Heart right ventricle (tissue), 16 donors: ENCODE measurements around the gene KANSL3. TPM values are rescaled to one million over a fixed set of nuclear protein-coding genes. Genes with fewer than 3 reads are reported as not detected.

ENCODE experiments used
- ATAC-seq, 8 donors: fragments of 200-7000 bp; cut with Tn5 transposase; one replicate each; pipeline ENCODE4 v1.9.1; 2020; ENCODE audit warnings: mild to moderate bottlenecking in 8 of 8, moderate library complexity in 8 of 8, moderate number of reproducible peaks in 1 of 8
- DNase-seq, 2 donors: peaks; one replicate each; pipeline ENCODE4 v3.0.0-alpha.2; 2020
- H3K27ac ChIP-seq, 10 donors: fragments of 200-600 bp; sonication (generic) in 2 of 10; one replicate each; pipeline versions ENCODE4 v1.5.0 to v1.8.0; 2020 to 2022; ENCODE audit warnings: mild to moderate bottlenecking in 3 of 10
- H3K27me3 ChIP-seq, 7 donors: fragments of 200-600 bp; one replicate each; pipeline ENCODE4 v1.8.0; 2021 to 2022; ENCODE audit warnings: mild to moderate bottlenecking in 2 of 7
- H3K36me3 ChIP-seq, 9 donors: fragments of 200-600 bp; sonication (generic) in 1 of 9; one replicate each; pipeline versions ENCODE4 v1.5.0 to v1.8.0; 2020 to 2022; ENCODE audit warnings: mild to moderate bottlenecking in 2 of 9
- H3K4me1 ChIP-seq, 9 donors: fragments of 200-600 bp; sonication (generic) in 1 of 9; one replicate each; pipeline versions ENCODE4 v1.5.0 to v1.8.0; 2020 to 2022; ENCODE audit warnings: mild to moderate bottlenecking in 4 of 9
- H3K4me3 ChIP-seq, 10 donors: fragments of 200-600 bp; sonication (generic) in 2 of 10; one replicate each; pipeline versions ENCODE4 v1.5.0 to v1.8.0; 2020 to 2022; ENCODE audit warnings: mild to moderate bottlenecking in 7 of 10, moderate library complexity in 2 of 10
- H3K9me3 ChIP-seq, 11 donors: fragments of 200-600 bp in 10 of 11; sonication (generic) in 2 of 11; one replicate each; pipeline versions ENCODE4 v1.5.0 to v1.8.0; 2013 to 2022; ENCODE audit warnings: mild to moderate bottlenecking in 2 of 11, control low read depth in 1 of 11, moderate library complexity in 1 of 11
- CTCF ChIP-seq, 9 donors: fragments of 200-600 bp; sonication (generic) in 2 of 9; IDR thresholded peaks; one replicate each; pipeline versions ENCODE4 v1.5.0 to v1.8.0; 2021 to 2022; ENCODE audit warnings: antibody characterized with exemption in 9 of 9, mild to moderate bottlenecking in 5 of 9, moderate library complexity in 1 of 9
- WGBS, 2 donors: extraction: QIAGEN DNeasy Blood & Tissue Kit; methylation state at CpG; one replicate each; pipeline ENCODE4 v1.1.7; 2013; ENCODE audit warnings: inconsistent platforms in 1 of 2; 5-methylcytosine and 5-hydroxymethylcytosine counted together
- intact Hi-C, 10 donors: fragments of 100-400 bp; cut with DNase I; formaldehyde crosslinking; loops; one replicate each; pipeline versions ENCODE4 v1.11.1 to v1.14.2; 2022
- polyA plus RNA-seq, 2 donors: library from polyadenylated mRNA; stranded (reverse); fragments of 200-250 nt; gene quantifications; one replicate each; pipeline ENCODE4 v1.2.3, GENCODE V29; 2013
- total RNA-seq, 10 donors: library from RNA; stranded (reverse); fragmentation: NEBNext Ultra II Directional in 3 of 10; extraction: Animal tissue kit (Norgen Biotek cat#: 25700) in 3 of 10; gene quantifications; one replicate each; pipeline versions ENCODE4 v1.2.1 to v1.2.4, GENCODE V29; 2021 to 2023
- donor health status: Arrhythmogenic right ventricular cardiomyopathy.
- donor health status: ischemic (EF 13 %, LVEDD 7.1; RV severe dilation, severe dysfunction).
- donor health status: healthy with polysubstance abuse.
- donor health status: DM: no; HTN: yes; CAD: no.
- donor health status: DM: no; HTN: no; CAD: no.
- donor health status: ischemic (EF 25% LVEDD 6.9; RV normal size, moderate dysfunction).
- donor health status: ischemic (EF 25% LVEDD 5.7; RV mildly dilated, moderate dysfunction).
- donor health status: healthy.
- donor health status: DM: yes; HTN: yes; CAD: no.
- donor health status: Ischemic cardiomyopathy.
- donor health status: ischemic (EF 35%, LVEDD 5.7; RV mildly dilated, moderate dysfunction).
- donor health status: nonischemic (EF 11% LVEDD 7.7; RV severe dilation, severe dysfunction).
- donor health status: DM: yes; HTN: yes; CAD: no.
- donor health status: PGD.
- donor health status: ischemic (EF 29% LVEDD 5.4; RV normal size, mild dysfunction).
- donor health status: nonischemic (EF 23%, LVEDD 6.1; RV moderate dilation, normal function).

KANSL3 gene
- total and polyA plus RNA-seq, 12 donors = 12.5 to 38.1 (median 30.4) TPM

GRCh38 chr2:96623116-96623515, 15.0 kb downstream of the KANSL3 start:
- Histone ChIP-seq H3K27me3 (no peaks in the 10 kb centered on the region), H3K36me3 (peaks cover 0 to 71% (median 17%) of the 10 kb centered on the region in 9 donors), H3K4me1 (peaks cover 0 to 48% (median 19%) of the 10 kb centered on the region in 9 donors), H3K4me3 (no peak overlapping the region), H3K9me3 (no peaks in the 10 kb centered on the region), H3K27ac (peak overlapping the region in 1 of 10 donors; percentile 26)
- no peak for TF ChIP-seq CTCF (IDR thresholded peaks at IDR 0.05)
- intact Hi-C loops = no loop called here
- DNase-seq (no peak), ATAC-seq (peak in 1 of 8 donors; percentile 31)
- WGBS, 2 donors = 90 to 92% methylated on average over 3 of the region's 3 CpGs

GRCh38 chr2:96622544-96622943, 15.6 kb downstream of the KANSL3 start:
- Histone ChIP-seq H3K4me3 (no peak overlapping the region), H3K9me3 (no peaks in the 10 kb centered on the region), H3K36me3 (peaks cover 0 to 71% (median 17%) of the 10 kb centered on the region in 9 donors), H3K27ac (peak overlapping the region in 1 of 10 donors; percentile 26), H3K27me3 (no peaks in the 10 kb centered on the region), H3K4me1 (peaks cover 0 to 54% (median 19%) of the 10 kb centered on the region in 9 donors)
- TF ChIP-seq CTCF (IDR thresholded peaks at IDR 0.05) = no peak
- 96 to 98% methylated on average over 3 of the region's 3 CpGs for WGBS, 2 donors
- ATAC-seq (no peak), DNase-seq (no peak)
- intact Hi-C loops = no loop called here

- Histone ChIP-seq H3K4me1 (peaks cover 0 to 46% (median 12%) of the 10 kb centered on the region in 9 donors), H3K4me3 (no peak overlapping the region), H3K27me3 (no peaks in the 10 kb centered on the region), H3K27ac (peak overlapping the region in 1 of 10 donors; percentile 86), H3K36me3 (peaks cover 0 to 88% (median 23%) of the 10 kb centered on the region in 9 donors), H3K9me3 (no peaks in the 10 kb centered on the region)
- intact Hi-C loops = no loop called here
- 80 to 86% methylated on average over 8 of the region's 8 CpGs for WGBS, 2 donors
- ATAC-seq = peak in 2 of 8 donors; percentile 23 to 36
- TF ChIP-seq CTCF (IDR thresholded peaks at IDR 0.05) = no peak
- DNase-seq = no peak
These were observed 19.4 kb downstream of the KANSL3 start for GRCh38 chr2:96618596-96619283.

- H3K27ac ChIP-seq = peak overlapping the region in 3 of 10 donors; percentile 28 to 86 (median 48)
- intact Hi-C loops = no loop called here
- 95 to 97% methylated on average over 4 of the region's 4 CpGs for WGBS, 2 donors
- H3K4me1 ChIP-seq = peaks cover 0 to 33% (median 12%) of the 10 kb centered on the region in 9 donors
- H3K27me3 ChIP-seq = no peaks in the 10 kb centered on the region
- peaks cover 0 to 98% (median 40%) of the 10 kb centered on the region in 9 donors for H3K36me3 ChIP-seq
- H3K4me3 ChIP-seq = no peak overlapping the region
- TF ChIP-seq CTCF (IDR thresholded peaks at IDR 0.05) = no peak
- DNase-seq (no peak), ATAC-seq (peak in 2 of 8 donors; percentile 4 to 13)
- no peaks in the 10 kb centered on the region for H3K9me3 ChIP-seq
These were observed 21.1 kb downstream of the KANSL3 start for GRCh38 chr2:96617012-96617411.
